NT2/D1 (cell line): ENCODE data around the gene CPA1.

Source experiments
- DNase-seq: peaks from one replicate; pipeline ENCODE4 v3.0.0-alpha.2; 2011; ENCODE audit warnings: low read depth, low spot score
- H3K27me3 ChIP-seq: 2 replicates; pipeline ENCODE4 v1.6.0; 2011; ENCODE audit warnings: mild to moderate bottlenecking; ENCODE audit not compliant: insufficient read length, insufficient read depth
- H3K36me3 ChIP-seq: 2 replicates; pipeline ENCODE4 v1.6.1; 2011; ENCODE audit warnings: mild to moderate bottlenecking, low read length, mixed read lengths; ENCODE audit not compliant: insufficient read depth, insufficient read length
- H3K4me1 ChIP-seq: 2 replicates; pipeline ENCODE4 v1.5.1; 2011; ENCODE audit not compliant: insufficient read depth, insufficient read length
- H3K4me3 ChIP-seq: 2 replicates; pipeline ENCODE4 v1.5.1; 2011; ENCODE audit warnings: low read depth; ENCODE audit not compliant: insufficient read length
- H3K9ac ChIP-seq: 2 replicates; pipeline ENCODE4 v1.6.0; 2011; ENCODE audit warnings: low read depth; ENCODE audit not compliant: insufficient read length
- H3K9me3 ChIP-seq: 2 replicates; pipeline ENCODE4 v1.5.1; 2011; ENCODE audit warnings: mild to moderate bottlenecking, low read length; ENCODE audit not compliant: insufficient read depth
- SUZ12 ChIP-seq: IDR thresholded peaks from 2 replicates; pipeline ENCODE4 v1.6.1; 2011; ENCODE audit not compliant: insufficient read length, insufficient read depth; ENCODE audit errors: extremely low read depth
- YY1 ChIP-seq: IDR thresholded peaks from 2 replicates; pipeline ENCODE4 v1.6.1; 2011; ENCODE audit not compliant: insufficient read length, insufficient read depth
- ZNF274 ChIP-seq: IDR thresholded peaks from 2 replicates; pipeline ENCODE4 v1.6.1; 2011; ENCODE audit warnings: mild to moderate bottlenecking, low read depth, low read length

CPA1 gene

DNA sequence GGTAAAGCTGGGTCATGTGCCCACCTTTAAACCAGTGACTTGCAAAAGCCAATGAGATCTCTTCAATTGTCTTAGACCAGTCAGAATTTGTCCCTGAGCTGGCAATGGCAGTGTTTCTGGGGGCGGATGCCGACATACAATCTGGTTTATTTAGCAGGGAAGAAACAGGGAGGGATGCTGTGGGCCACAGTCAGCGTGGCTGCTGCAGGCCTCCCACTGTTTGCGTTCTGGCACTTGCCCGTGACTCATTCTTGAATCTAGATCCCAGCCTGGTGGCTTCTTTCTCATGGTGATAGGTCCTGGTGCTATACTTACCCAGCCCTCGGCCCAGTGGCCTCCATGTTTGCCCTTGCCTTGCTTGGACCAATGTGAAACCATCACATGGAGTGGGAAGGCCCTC is 3.1 kb upstream of the CPA1 start:
- Histone ChIP-seq H3K9ac (no peak overlapping the region), H3K36me3 (no peaks in the 10 kb centered on the region), H3K27me3 (no peaks in the 10 kb centered on the region), H3K4me1 (peaks cover 9% of the 10 kb centered on the region), H3K9me3 (peaks cover 17% of the 10 kb centered on the region; the same call in 1 of the 2 replicates), H3K4me3 (no peak overlapping the region)
- no peak for TF ChIP-seq ZNF274
- TF ChIP-seq YY1 = no peak
- no peak for TF ChIP-seq SUZ12
- DNase-seq = no peak

DNA sequence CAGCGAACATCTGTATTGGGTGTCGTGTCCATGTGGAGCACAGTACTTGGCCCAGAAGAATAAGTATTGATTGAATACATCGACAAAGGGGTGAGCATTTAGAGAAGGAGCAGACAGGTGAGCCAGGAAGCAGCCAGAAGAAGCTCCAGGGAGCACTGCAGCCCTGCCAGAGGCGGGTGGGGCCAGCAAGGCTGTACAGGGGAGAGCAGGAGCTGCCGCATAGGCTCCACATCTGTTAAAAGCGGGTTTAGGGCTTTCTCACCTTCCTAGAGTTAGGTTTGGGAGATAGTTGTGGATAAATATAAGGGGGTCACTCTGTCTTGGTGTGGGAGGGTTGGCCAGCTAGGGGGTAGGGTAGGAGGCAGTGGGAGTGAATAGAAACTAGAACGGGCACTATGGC is 1.3 kb upstream of the CPA1 start:
- H3K9ac ChIP-seq = no peak overlapping the region
- H3K9me3 ChIP-seq = peaks cover 17% of the 10 kb centered on the region; the same call in 1 of the 2 replicates
- H3K4me1 ChIP-seq = peaks cover 8% of the 10 kb centered on the region
- TF ChIP-seq YY1 (no peak), SUZ12 (no peak), ZNF274 (no peak)
- H3K4me3 ChIP-seq = no peak overlapping the region
- H3K36me3 ChIP-seq = no peaks in the 10 kb centered on the region
- DNase-seq = no peak
- H3K27me3 ChIP-seq = no peaks in the 10 kb centered on the region

DNA sequence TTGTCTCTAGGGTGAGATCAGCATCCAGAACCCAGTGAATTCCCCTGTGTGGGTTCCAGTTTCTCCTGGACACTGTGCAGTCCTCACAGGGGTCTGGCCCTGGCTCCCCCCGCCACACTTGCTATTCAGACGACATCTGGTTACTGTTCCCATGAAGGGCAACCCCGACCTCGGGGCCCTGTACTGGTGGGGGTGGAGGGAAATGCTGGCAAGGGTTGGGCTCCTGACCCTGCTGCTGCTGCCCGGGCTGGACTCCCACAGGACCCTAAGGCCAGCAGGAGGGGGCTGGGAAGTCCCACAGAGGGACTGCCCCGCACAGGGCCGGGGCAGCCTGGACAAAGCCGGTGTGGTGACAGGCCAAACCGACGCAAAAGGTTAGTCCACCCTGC is 768 bp upstream of the CPA1 start:
- peaks cover 7% of the 10 kb centered on the region for H3K4me1 ChIP-seq
- H3K4me3 ChIP-seq = no peak overlapping the region
- H3K27me3 ChIP-seq = no peaks in the 10 kb centered on the region
- H3K9me3 ChIP-seq = peaks cover 17% of the 10 kb centered on the region; the same call in 1 of the 2 replicates
- no peaks in the 10 kb centered on the region for H3K36me3 ChIP-seq
- TF ChIP-seq ZNF274 = no peak
- TF ChIP-seq YY1 = no peak
- no peak for TF ChIP-seq SUZ12
- DNase-seq = no peak
- no peak overlapping the region for H3K9ac ChIP-seq

DNA sequence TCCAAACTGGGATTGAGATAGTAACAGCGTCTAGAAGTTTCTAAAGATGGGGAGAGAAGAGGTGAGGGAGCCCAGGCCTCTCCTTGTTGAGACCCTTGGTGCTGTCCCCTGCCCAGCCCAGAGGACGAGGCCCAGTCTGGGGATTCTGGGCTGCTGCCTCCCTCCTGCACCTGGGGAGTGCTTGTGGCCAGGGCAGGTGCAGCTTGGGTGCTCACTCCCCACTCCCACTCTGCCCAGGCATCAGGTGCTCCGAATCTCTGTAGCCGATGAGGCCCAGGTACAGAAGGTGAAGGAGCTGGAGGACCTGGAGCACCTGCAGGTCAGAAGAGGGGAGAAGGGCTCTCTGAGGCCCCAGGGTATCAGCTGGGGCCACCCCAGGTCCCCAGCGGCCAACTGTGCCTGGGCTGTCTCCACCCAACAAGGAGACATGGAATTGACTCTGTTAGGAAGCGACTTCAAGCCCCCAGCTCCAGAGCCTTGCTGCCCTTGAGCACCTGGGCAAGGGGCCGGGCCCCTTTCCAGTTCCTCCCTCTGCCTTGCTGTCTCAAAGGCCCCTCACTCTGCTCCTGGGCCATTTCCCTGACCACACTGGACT is 664 bp downstream of the CPA1 start:
- TF ChIP-seq YY1 (no peak), SUZ12 (no peak), ZNF274 (no peak)
- Histone ChIP-seq H3K36me3 (no peaks in the 10 kb centered on the region), H3K9ac (no peak overlapping the region), H3K4me3 (no peak overlapping the region), H3K27me3 (no peaks in the 10 kb centered on the region), H3K4me1 (peaks cover 7% of the 10 kb centered on the region), H3K9me3 (peaks cover 13% of the 10 kb centered on the region; the same call in 1 of the 2 replicates)
- DNase-seq = no peak

DNA sequence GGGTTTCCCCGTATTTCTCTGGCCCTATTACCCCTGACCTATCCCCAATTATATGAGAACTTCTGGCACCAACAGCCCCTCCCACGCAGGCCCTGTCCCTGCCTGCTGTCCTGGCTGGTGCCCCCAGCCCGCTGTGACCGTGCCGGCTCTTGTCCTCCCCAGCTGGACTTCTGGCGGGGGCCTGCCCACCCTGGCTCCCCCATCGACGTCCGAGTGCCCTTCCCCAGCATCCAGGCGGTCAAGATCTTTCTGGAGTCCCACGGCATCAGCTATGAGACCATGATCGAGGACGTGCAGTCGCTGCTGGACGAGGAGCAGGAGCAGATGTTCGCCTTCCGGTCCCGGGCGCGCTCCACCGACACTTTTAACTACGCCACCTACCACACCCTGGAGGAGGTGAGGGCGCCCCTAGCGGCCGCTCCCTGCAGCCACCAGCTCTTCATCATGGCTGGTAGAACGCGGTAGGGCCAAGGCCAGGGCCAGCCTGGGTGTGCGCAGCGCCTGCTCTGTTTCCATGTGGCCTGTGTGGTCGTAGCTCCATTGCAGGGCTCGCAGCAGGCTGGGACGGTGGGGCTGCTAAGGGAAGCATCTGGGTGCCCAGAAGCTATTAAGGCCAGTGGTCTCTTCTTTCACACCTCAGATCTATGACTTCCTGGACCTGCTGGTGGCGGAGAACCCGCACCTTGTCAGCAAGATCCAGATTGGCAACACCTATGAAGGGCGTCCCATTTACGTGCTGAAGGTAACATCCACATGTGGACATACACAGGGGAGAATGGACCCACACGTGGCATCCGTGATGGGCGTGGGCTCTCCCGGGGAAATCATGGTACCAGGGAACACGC is 1.4 kb downstream of the CPA1 start:
- Histone ChIP-seq H3K4me3 (no peak overlapping the region), H3K27me3 (no peaks in the 10 kb centered on the region)

DNA sequence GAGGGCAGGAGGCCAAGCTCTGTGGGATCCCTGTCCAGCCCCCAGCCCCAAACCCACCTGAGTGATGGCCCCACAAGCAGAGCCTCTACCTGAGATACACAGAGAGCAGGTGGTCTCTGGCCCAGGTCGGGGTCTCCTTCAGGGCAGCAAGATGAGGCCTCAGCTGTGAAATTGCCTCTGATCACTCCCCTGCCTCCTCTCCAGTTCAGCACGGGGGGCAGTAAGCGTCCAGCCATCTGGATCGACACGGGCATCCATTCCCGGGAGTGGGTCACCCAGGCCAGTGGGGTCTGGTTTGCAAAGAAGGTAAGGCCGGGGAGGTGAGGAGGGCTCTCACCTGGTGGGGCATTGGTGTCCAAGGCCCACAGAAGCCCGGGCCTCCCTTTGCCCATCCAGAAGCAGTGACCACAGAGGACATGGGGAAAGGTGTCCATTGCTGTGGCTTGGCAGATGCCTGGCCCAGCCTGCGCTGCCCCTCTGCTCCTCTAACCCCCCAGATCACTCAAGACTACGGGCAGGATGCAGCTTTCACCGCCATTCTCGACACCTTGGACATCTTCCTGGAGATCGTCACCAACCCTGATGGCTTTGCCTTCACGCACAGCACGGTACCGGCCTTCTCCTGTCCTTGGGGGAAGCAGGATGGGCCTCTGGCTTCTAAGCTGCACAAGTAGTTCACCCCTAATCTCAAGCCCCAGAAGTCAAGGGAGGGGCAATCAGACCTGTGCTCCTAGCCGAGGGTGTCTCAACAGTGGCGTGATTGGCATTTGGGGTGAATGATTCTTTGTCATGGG is 3.1 kb downstream of the CPA1 start:
- Histone ChIP-seq H3K4me3 (no peak overlapping the region), H3K9me3 (no peaks in the 10 kb centered on the region)
- no peak for DNase-seq

More for the DNA sequence above, 1.4 kb downstream of the CPA1 start:
- Histone ChIP-seq H3K9me3 (peaks cover 6% of the 10 kb centered on the region; the same call in 1 of the 2 replicates), H3K4me1 (peaks cover 7% of the 10 kb centered on the region), H3K36me3 (no peaks in the 10 kb centered on the region), H3K9ac (no peak overlapping the region)
- TF ChIP-seq ZNF274 (no peak), YY1 (no peak), SUZ12 (no peak)
- no peak for DNase-seq

More for the DNA sequence above, 3.1 kb downstream of the CPA1 start:
- no peaks in the 10 kb centered on the region for H3K36me3 ChIP-seq
- no peak overlapping the region for H3K9ac ChIP-seq
- TF ChIP-seq SUZ12 (no peak), ZNF274 (no peak), YY1 (no peak)
- H3K4me1 ChIP-seq = peaks cover 7% of the 10 kb centered on the region
- no peaks in the 10 kb centered on the region for H3K27me3 ChIP-seq
